SU-DHL-6 (cell line): ENCODE results near the gene COLQ.

Experiments used
- EZH2phosphoT487 ChIP-seq: fragments of 200-600 bp; sonication (generic), shearing (Covaris generic); conservative IDR thresholded peaks from 2 replicates; pipeline ENCODE4 v1.6.1; 2018; ENCODE audit warnings: mild to moderate bottlenecking, antibody characterized with exemption, low read length, moderate library complexity, mixed read lengths
- TF ChIP-seq, protein P1 (sequence below): fragments of 200-600 bp; sonication (generic); IDR thresholded peaks from one replicate; pipeline ENCODE4 v1.5.1; 2017; ENCODE audit warnings: antibody characterized with exemption, mild to moderate bottlenecking, low read length, moderate library complexity; ENCODE audit not compliant: insufficient read depth, poor library complexity, severe bottlenecking

DNA sequence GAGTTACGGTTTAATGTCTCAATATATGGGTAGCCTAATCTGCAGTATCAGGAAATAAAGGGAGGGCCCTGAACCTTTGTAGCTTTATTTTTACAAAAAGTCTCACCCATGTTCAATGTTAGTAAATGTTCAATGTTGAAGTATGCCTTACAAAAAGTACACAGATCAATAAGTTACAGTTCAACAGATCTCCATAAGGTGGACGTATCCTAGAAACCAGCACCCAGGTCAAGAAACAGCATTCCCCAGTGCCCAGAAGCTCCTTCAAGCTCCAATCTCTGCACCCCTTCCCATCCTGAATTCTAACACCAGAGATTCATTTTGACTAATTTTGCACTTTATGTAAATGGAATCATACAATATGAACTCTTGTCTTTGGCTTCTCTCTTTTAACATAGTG lies 31.3 kb downstream of the COLQ start:
- TF ChIP-seq EZH2phosphoT487 = no peak
- TF ChIP-seq, protein P1, sequence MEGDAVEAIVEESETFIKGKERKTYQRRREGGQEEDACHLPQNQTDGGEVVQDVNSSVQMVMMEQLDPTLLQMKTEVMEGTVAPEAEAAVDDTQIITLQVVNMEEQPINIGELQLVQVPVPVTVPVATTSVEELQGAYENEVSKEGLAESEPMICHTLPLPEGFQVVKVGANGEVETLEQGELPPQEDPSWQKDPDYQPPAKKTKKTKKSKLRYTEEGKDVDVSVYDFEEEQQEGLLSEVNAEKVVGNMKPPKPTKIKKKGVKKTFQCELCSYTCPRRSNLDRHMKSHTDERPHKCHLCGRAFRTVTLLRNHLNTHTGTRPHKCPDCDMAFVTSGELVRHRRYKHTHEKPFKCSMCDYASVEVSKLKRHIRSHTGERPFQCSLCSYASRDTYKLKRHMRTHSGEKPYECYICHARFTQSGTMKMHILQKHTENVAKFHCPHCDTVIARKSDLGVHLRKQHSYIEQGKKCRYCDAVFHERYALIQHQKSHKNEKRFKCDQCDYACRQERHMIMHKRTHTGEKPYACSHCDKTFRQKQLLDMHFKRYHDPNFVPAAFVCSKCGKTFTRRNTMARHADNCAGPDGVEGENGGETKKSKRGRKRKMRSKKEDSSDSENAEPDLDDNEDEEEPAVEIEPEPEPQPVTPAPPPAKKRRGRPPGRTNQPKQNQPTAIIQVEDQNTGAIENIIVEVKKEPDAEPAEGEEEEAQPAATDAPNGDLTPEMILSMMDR = no peak
